Natural killer cell (primary cell): ENCODE measurements around the gene RBP5. TPM values are rescaled to one million over a fixed set of nuclear protein-coding genes. Genes with fewer than 3 reads are reported as not detected.
A peak's percentile ranks its signal among the peaks of the same experiment; 100 is the strongest.

Experiments
- ATAC-seq, 3 donors: fragments of 150-1000 bp in 2 of 3; fragments of 200-7000 bp in 1 of 3; cut with Tn5 transposase; 1 replicate in 1 of 3; 2 replicates in 2 of 3; pipeline ENCODE4 v1.10.0; 2021; ENCODE audit warnings: mild to moderate bottlenecking in 2 of 3, moderate library complexity in 2 of 3
- DNase-seq, 2 donors: peaks; one replicate each; pipeline versions ENCODE4 v3.0.0 to v3.0.0-alpha.2; 2013 to 2021; ENCODE audit warnings: mixed read lengths in 1 of 2
- H3K27ac ChIP-seq: one replicate; pipeline ENCODE4 v1.5.1; 2013; ENCODE audit warnings: mild to moderate bottlenecking, low read length
- H3K27me3 ChIP-seq: one replicate; pipeline ENCODE4 v1.6.1; 2013; ENCODE audit warnings: low read length; ENCODE audit not compliant: control insufficient read depth, insufficient read depth
- H3K36me3 ChIP-seq: one replicate; pipeline ENCODE4 v1.6.1; 2013; ENCODE audit warnings: low read length; ENCODE audit not compliant: control insufficient read depth, insufficient read depth
- H3K4me1 ChIP-seq: one replicate; pipeline ENCODE4 v1.6.1; 2013; ENCODE audit warnings: low read length; ENCODE audit not compliant: control insufficient read depth, insufficient read depth
- H3K4me3 ChIP-seq: one replicate; pipeline ENCODE4 v1.5.1; 2013; ENCODE audit warnings: low read length
- H3K9me3 ChIP-seq: one replicate; pipeline ENCODE4 v1.6.1; 2013; ENCODE audit warnings: low read length; ENCODE audit not compliant: control insufficient read depth, insufficient read depth
- H3K27ac Mint-ChIP-seq, 2 donors: one replicate each; pipeline ENCODE4 v1.8.0; 2022; ENCODE audit warnings: mild to moderate bottlenecking in 2 of 2, mixed read lengths in 2 of 2, moderate library complexity in 1 of 2
- H3K27me3 Mint-ChIP-seq, 2 donors: one replicate each; pipeline ENCODE4 v1.8.0; 2022; ENCODE audit warnings: low read depth in 2 of 2, mixed read lengths in 2 of 2
- H3K36me3 Mint-ChIP-seq: one replicate; pipeline ENCODE4 v1.8.0; 2022; ENCODE audit warnings: mixed read lengths
- H3K4me1 Mint-ChIP-seq, 2 donors: one replicate each; pipeline ENCODE4 v1.8.0; 2022; ENCODE audit warnings: mixed read lengths in 2 of 2
- H3K4me3 Mint-ChIP-seq: one replicate; pipeline ENCODE4 v1.8.0; 2022; ENCODE audit warnings: mild to moderate bottlenecking, moderate library complexity, mixed read lengths
- H3K9me3 Mint-ChIP-seq, 2 donors: one replicate each; pipeline ENCODE4 v1.8.0; 2022; ENCODE audit warnings: mixed read lengths in 2 of 2
- WGBS: methylation state at CpG from one replicate; pipeline ENCODE4 v1.1.7; 2013; ENCODE audit warnings: missing lambda C conversion rate; ENCODE audit not compliant: insufficient coverage; 5-methylcytosine and 5-hydroxymethylcytosine counted together
- intact Hi-C: fragments of 100-400 bp; cut with micrococcal nuclease; formaldehyde crosslinking; loops from one replicate; pipeline ENCODE4 v1.14.2; 2022
- total RNA-seq, 4 donors: library from RNA; stranded (reverse); fragments of 120-200 nt in 1 of 4; gene quantifications; one replicate each; pipeline versions ENCODE4 v1.2.3 to v1.2.4, GENCODE V29; 2013 to 2022
- TF ChIP-seq, protein P1 (sequence below): fragments of 200-600 bp; IDR thresholded peaks from one replicate; pipeline ENCODE4 v1.8.0; 2022; ENCODE audit warnings: antibody characterized with exemption

The RBP5 gene
- total RNA-seq, 3 donors from 2014 or later (not counting 1 experiment from before 2014, with no cell fraction given): not detected

DNA sequence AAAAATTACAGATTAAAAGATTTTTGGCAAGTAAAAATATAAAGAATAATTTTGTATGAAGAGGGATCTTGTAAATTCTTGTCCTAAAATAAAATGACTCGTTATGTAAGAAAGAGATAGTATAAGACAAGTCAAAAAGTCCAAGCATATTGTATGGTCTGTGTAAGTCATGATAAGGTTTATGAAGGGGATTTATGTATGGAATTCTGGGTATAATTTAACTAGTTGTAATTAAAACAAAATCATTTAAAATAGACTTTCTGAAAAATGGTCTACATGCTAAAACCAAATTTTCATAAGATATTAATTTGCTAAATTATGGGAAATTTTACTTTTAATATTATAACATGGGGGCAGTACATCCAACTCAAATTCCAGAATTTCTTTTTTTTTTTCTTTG lies 43.2 kb upstream of the RBP5 start:
- ATAC-seq: no peak
- Histone ChIP-seq H3K9me3 (peaks cover 4% of the 10 kb centered on the region), H3K36me3 (no peaks in the 10 kb centered on the region), H3K4me1 (no peaks in the 10 kb centered on the region), H3K27ac (no peak overlapping the region), H3K27me3 (peaks cover 6% of the 10 kb centered on the region), H3K4me3 (no peak overlapping the region)
- TF ChIP-seq, protein P1, sequence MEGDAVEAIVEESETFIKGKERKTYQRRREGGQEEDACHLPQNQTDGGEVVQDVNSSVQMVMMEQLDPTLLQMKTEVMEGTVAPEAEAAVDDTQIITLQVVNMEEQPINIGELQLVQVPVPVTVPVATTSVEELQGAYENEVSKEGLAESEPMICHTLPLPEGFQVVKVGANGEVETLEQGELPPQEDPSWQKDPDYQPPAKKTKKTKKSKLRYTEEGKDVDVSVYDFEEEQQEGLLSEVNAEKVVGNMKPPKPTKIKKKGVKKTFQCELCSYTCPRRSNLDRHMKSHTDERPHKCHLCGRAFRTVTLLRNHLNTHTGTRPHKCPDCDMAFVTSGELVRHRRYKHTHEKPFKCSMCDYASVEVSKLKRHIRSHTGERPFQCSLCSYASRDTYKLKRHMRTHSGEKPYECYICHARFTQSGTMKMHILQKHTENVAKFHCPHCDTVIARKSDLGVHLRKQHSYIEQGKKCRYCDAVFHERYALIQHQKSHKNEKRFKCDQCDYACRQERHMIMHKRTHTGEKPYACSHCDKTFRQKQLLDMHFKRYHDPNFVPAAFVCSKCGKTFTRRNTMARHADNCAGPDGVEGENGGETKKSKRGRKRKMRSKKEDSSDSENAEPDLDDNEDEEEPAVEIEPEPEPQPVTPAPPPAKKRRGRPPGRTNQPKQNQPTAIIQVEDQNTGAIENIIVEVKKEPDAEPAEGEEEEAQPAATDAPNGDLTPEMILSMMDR: no peak
- Mint-ChIP-seq H3K27ac (no peak overlapping the region), H3K4me3 (no peak overlapping the region), H3K36me3 (peaks cover 16% of the 10 kb centered on the region), H3K27me3 (peaks cover 16 to 54% of the 10 kb centered on the region in 2 donors), H3K4me1 (no peaks in the 10 kb centered on the region), H3K9me3 (peaks cover 0 to 2% of the 10 kb centered on the region in 2 donors)
- no CpG with 5 or more reads among the region's 1 CpG for WGBS
- DNase-seq: no peak
- intact Hi-C loops: no loop called here

DNA sequence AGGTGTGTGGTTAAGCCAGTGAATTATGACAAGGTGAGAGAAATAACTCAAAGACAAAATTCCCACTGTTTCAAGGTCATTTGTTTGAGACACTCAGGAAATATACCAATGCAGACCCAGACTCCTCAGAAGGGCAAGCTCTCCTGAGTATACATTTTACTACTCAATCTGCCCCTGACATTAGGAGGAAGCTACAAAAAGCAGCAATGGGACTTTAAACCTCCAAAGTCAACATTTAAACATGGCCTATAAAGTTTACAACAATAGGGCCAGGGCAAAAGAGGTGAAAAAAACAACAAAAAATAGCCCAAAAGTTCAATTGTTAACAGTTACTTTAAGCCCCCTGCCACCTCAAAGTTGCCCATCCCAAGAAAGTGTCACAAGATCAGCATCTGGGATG lies 41.3 kb upstream of the RBP5 start:
- peaks cover 0 to 2% of the 10 kb centered on the region in 2 donors for H3K9me3 Mint-ChIP-seq
- peaks cover 4% of the 10 kb centered on the region for H3K9me3 ChIP-seq
- H3K4me1 ChIP-seq: no peaks in the 10 kb centered on the region
- no peaks in the 10 kb centered on the region for H3K36me3 ChIP-seq
- H3K36me3 Mint-ChIP-seq: peaks cover 8% of the 10 kb centered on the region
- DNase-seq (no peak), ATAC-seq (no peak)
- H3K27ac ChIP-seq: no peak overlapping the region
- H3K4me3 ChIP-seq: no peak overlapping the region
- peaks cover 17 to 47% of the 10 kb centered on the region in 2 donors for H3K27me3 Mint-ChIP-seq
- no peak overlapping the region for H3K27ac Mint-ChIP-seq
- H3K4me1 Mint-ChIP-seq: no peaks in the 10 kb centered on the region
- intact Hi-C loops: no loop called here
- H3K4me3 Mint-ChIP-seq: no peak overlapping the region
- TF ChIP-seq, protein P1: no peak
- peaks cover 2% of the 10 kb centered on the region for H3K27me3 ChIP-seq

DNA sequence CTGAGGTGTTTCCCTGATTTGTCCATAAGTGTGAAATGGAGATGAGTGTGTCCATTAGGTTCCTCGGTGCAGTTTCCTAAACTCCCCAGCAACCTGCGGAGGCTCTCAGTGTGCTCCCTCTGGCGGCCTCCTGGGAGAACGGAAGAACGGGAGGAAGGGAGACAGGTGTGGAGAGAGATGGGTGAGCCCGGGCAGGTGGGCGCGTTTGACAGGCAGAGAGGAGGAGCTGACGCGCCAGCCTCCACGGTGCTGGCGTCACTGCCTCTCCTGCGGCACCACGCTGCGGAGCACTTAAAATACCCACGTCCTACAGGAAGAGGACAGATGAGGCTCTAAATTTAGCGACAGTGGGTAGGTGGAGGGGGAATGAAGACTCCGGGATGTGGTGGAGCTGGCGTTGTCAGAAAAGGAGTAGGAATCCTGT lies 34.0 kb upstream of the RBP5 start:
- H3K4me3 ChIP-seq: no peak overlapping the region
- WGBS: 4% methylated on average over 19 of the region's 19 CpGs
- H3K9me3 ChIP-seq: no peaks in the 10 kb centered on the region
- H3K4me3 Mint-ChIP-seq: no peak overlapping the region
- no peak overlapping the region for H3K27ac Mint-ChIP-seq
- intact Hi-C loops: no loop called here
- H3K36me3 Mint-ChIP-seq: no peaks in the 10 kb centered on the region
- H3K36me3 ChIP-seq: no peaks in the 10 kb centered on the region
- peaks cover 6% of the 10 kb centered on the region for H3K4me1 ChIP-seq
- peak in 1 of 3 donors; percentile 33 for ATAC-seq
- peaks cover 11% of the 10 kb centered on the region in 2 donors for H3K4me1 Mint-ChIP-seq
- TF ChIP-seq, protein P1: no peak
- DNase-seq: peak in 1 of 2 donors; percentile 49
- H3K27ac ChIP-seq: no peak overlapping the region
- H3K27me3 Mint-ChIP-seq: peaks cover 19 to 32% of the 10 kb centered on the region in 2 donors
- peaks cover 2% of the 10 kb centered on the region for H3K27me3 ChIP-seq
- no peaks in the 10 kb centered on the region for H3K9me3 Mint-ChIP-seq

DNA sequence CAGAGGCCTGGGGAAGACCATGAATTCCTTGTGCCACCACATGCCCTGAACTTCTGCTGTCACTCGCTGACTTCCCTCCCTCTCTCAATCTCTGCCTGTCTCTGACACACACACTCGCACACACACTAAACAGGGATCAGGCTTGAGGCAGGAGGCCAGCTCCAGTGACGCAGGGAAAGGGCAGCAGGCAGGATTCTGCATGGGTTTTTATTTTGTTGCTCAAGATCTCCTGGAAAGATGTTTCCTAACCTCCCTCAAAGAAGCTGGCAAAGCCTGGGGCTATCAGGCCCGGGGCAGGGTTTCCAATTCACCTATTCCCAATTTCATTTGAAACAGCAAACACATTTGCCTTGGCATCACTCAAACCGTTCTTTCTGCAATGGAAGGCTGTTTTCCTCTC lies 33.1 kb upstream of the RBP5 start:
- peaks cover 11% of the 10 kb centered on the region in 2 donors for H3K4me1 Mint-ChIP-seq
- H3K9me3 Mint-ChIP-seq: no peaks in the 10 kb centered on the region
- no peak overlapping the region for H3K27ac Mint-ChIP-seq
- peaks cover 2% of the 10 kb centered on the region for H3K27me3 ChIP-seq
- intact Hi-C loops: no loop called here
- 95% methylated on average over 5 of the region's 5 CpGs for WGBS
- TF ChIP-seq, protein P1: no peak
- H3K4me3 Mint-ChIP-seq: no peak overlapping the region
- DNase-seq (no peak), ATAC-seq (no peak)
- H3K27me3 Mint-ChIP-seq: peaks cover 19 to 29% of the 10 kb centered on the region in 2 donors
- no peak overlapping the region for H3K4me3 ChIP-seq
- H3K27ac ChIP-seq: no peak overlapping the region
- H3K36me3 Mint-ChIP-seq: no peaks in the 10 kb centered on the region
- H3K4me1 ChIP-seq: peaks cover 6% of the 10 kb centered on the region
- H3K36me3 ChIP-seq: peaks cover 8% of the 10 kb centered on the region
- no peaks in the 10 kb centered on the region for H3K9me3 ChIP-seq
